ENCODE data around the gene KYNU.
"Not testable (repeated sequence)": the region's sequence is repeated elsewhere in the genome, so short reads cannot be mapped to it uniquely, and the experiment has no call there.

KYNU gene

GRCh38 chr2:142901780-142902179 lies 24.3 kb downstream of the KYNU start:
- no peaks in the 10 kb centered on the region for H3K9me3 ChIP-seq
- H3K36me3 ChIP-seq = no peaks in the 10 kb centered on the region
- no peak overlapping the region for H3K4me3 ChIP-seq (ENCODE audit: low read depth, low read length)
- no peaks in the 10 kb centered on the region for H3K27me3 ChIP-seq
- no peak for DNase-seq
- H3K4me1 ChIP-seq = no peaks in the 10 kb centered on the region
- TF ChIP-seq CTCF (IDR thresholded peaks at IDR 0.05; ENCODE audit: low read depth, low read length) = no peak

GRCh38 chr2:142903726-142904125 lies 26.3 kb downstream of the KYNU start:
- DNase-seq; H3K9me3 ChIP-seq; H3K27me3 ChIP-seq; H3K4me1 ChIP-seq; H3K4me3 ChIP-seq (ENCODE audit: low read depth, low read length); H3K36me3 ChIP-seq: not testable (repeated sequence)

GRCh38 chr2:142907653-142908052 lies 30.2 kb downstream of the KYNU start:
- TF ChIP-seq CTCF (IDR thresholded peaks at IDR 0.05; ENCODE audit: low read depth, low read length) = no peak
- Histone ChIP-seq H3K4me3 (ENCODE audit: low read depth, low read length) (no peak overlapping the region), H3K36me3 (no peaks in the 10 kb centered on the region), H3K9me3 (no peaks in the 10 kb centered on the region), H3K4me1 (no peaks in the 10 kb centered on the region), H3K27me3 (no peaks in the 10 kb centered on the region)
- DNase-seq = no peak

GRCh38 chr2:142914507-142915313 lies 37.2 kb downstream of the KYNU start:
- no peaks in the 10 kb centered on the region for H3K27me3 ChIP-seq
- H3K4me1 ChIP-seq = no peaks in the 10 kb centered on the region
- no peak for TF ChIP-seq CTCF (IDR thresholded peaks at IDR 0.05; ENCODE audit: low read depth, low read length)
- H3K36me3 ChIP-seq = no peaks in the 10 kb centered on the region
- no peaks in the 10 kb centered on the region for H3K9me3 ChIP-seq
- DNase-seq = no peak
- H3K4me3 ChIP-seq (ENCODE audit: low read depth, low read length) = no peak overlapping the region

GRCh38 chr2:142915502-142915901 lies 38.0 kb downstream of the KYNU start:
- no peak for TF ChIP-seq CTCF (IDR thresholded peaks at IDR 0.05; ENCODE audit: low read depth, low read length)
- no peak overlapping the region for H3K4me3 ChIP-seq (ENCODE audit: low read depth, low read length)
- no peaks in the 10 kb centered on the region for H3K9me3 ChIP-seq
- no peaks in the 10 kb centered on the region for H3K27me3 ChIP-seq
- H3K4me1 ChIP-seq = no peaks in the 10 kb centered on the region
- no peaks in the 10 kb centered on the region for H3K36me3 ChIP-seq
- no peak for DNase-seq

GRCh38 chr2:142918624-142919023 lies 41.2 kb downstream of the KYNU start:
- Histone ChIP-seq H3K9me3 (no peaks in the 10 kb centered on the region), H3K4me3 (ENCODE audit: low read depth, low read length) (no peak overlapping the region), H3K4me1 (no peaks in the 10 kb centered on the region), H3K27me3 (no peaks in the 10 kb centered on the region), H3K36me3 (no peaks in the 10 kb centered on the region)
- no peak for TF ChIP-seq CTCF (IDR thresholded peaks at IDR 0.05; ENCODE audit: low read depth, low read length)
- DNase-seq = no peak

Measured in BE2C (cell line).